ENCODE results near the gene TMEM119.

Gene TMEM119, protein sequence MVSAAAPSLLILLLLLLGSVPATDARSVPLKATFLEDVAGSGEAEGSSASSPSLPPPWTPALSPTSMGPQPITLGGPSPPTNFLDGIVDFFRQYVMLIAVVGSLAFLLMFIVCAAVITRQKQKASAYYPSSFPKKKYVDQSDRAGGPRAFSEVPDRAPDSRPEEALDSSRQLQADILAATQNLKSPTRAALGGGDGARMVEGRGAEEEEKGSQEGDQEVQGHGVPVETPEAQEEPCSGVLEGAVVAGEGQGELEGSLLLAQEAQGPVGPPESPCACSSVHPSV

DNA sequence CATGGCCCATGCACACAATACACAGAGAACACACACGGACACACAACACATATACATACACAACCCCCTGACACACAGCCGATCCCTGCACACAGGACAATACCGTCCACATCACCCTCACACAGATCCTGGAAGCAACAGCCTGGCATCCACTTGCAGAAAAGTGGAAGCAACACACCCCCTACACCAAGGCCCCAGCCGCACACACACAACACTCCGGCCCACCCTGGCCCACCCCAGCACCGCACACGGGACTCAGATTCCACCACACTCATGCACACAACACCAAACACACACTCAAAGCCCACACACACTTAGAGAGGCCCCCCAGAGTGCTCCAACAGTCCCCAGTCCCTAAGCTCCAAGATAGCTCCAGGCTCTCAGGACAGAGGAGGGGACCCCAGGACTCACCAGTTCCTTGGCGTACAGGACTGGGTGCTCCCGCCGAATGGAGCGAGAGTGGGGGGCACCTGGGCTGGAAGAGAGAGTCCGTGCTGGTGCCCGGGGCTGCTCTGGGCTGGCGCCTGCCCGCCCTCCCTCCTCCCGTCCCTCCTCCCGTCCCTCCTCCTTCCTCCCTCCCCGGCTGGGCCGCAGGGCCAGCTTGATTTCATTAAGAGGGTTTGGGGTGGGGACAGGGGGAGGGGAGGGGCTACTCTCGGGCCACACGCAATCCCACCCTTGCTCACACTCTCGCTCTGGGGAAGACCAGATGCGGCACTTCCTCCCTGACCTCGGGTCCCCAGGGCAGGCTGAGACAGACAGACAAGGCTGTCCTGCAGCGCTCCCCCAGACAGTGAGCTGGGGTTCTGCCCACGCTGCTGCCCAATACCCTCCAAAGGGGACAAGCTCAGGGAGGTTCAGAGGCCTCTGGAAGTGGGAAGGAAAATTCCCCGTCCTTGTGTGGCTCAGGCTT lies at the start of gene TMEM119:
TSS of gene TMEM119 (minus strand) at position 526 of the 913 bp plus-strand sequence. CDS start 5,701 bp downstream, outside the sequence.
- DNase-seq, result no peak

DNA sequence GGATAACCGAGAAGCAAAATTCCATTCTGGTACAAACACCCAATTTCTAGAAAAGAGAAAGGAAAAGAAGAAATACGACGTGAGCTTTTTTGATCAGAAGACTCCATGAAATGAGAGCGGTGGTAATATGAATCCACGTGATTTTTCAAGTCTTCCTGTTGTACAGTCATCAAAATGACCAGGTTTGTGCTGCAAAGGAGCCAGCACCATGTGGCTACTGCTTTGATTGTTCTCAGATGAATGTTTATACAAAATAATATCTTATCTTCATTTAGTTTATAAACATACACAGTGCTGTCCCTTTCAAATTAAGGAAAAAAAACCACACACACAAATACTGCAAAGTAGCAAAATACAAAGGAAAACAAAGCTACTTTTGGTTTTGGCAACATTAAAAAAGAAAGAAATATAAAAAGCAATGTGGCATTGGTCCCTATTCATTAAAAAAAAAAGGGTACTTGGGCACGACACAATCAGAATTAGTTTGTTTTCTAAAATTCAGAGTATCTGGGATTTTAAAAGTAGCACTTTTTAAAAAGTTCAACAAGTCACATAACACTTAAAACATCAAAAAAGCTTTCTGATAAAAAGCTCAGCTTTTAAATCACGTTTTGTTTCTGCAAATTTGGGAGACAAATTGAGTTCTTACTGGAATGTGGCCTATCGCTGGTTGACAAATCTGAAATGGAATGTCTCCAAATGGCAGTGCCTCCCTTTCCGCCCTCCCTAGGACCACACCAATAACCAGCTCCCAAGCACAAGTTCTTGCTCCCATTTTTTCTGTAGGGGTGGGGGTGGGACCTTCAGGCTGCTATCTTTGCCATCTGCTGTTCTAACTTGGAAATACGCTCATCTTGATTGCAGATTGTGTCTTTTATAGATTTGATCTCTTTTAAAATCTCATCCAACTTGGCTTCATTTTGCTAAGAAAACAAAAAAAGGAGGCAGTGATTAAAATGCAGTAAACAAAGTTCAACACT lies 49.0 kb upstream of the TMEM119 start:
- no peak for DNase-seq

DNA sequence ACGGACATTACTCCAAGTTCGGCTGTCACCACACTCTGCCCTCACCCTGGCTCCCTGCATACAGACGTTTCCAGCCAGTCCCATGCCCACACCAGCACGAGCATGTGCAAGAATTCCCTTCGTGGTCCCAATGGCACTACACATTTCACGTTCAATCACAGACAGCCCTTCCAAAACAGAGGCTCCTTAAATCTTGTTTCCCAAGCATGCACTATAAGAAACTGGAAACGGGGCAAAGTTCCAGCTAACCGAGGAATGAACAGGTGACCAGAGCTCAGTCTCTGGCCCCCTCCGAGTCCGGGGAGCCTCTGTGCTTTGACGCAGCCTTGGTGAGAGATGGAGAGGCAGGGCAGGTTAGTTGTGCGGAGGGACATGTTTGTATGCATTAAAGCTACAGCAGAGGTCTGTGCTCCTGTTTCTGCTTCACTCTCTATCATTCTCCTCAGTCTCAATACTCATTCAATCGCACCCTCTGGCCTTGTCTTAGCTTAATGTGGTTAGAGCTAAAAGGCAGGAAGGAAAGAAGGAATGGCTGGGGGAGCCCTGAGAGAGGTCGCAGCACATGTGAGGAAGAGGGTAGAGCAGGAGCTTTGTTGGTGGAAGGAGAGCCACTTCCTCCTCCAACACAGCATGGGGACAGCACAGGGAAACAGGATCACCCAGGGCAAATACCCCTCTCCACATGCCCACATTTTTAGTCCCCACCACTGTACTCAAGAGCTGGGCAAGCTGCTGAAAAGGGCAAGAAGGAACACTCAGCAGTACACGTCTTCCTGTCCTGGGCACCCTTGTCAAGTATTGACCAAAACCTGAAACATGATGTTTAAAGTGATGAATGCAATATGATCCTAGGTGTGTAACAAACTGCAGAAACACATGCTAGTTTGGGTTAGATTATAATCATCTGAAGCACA lies 48.1 kb upstream of the TMEM119 start:
- no peak for DNase-seq

DNA sequence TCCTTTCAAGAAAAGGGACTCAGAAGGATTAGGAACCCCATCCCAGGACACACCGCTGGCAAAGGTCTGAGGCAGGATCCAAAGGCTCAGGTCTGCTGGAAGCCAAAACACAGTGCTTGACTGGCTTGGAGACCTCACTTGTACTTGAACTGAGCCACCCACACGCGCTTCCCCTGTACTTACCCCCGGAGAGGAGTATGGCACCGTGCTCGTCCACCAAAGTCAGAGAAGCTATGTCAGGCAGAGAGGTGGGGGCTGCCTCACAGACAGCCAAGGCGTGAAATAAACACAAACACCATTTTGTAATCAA lies 46.9 kb upstream of the TMEM119 start:
- no peak for DNase-seq

DNA sequence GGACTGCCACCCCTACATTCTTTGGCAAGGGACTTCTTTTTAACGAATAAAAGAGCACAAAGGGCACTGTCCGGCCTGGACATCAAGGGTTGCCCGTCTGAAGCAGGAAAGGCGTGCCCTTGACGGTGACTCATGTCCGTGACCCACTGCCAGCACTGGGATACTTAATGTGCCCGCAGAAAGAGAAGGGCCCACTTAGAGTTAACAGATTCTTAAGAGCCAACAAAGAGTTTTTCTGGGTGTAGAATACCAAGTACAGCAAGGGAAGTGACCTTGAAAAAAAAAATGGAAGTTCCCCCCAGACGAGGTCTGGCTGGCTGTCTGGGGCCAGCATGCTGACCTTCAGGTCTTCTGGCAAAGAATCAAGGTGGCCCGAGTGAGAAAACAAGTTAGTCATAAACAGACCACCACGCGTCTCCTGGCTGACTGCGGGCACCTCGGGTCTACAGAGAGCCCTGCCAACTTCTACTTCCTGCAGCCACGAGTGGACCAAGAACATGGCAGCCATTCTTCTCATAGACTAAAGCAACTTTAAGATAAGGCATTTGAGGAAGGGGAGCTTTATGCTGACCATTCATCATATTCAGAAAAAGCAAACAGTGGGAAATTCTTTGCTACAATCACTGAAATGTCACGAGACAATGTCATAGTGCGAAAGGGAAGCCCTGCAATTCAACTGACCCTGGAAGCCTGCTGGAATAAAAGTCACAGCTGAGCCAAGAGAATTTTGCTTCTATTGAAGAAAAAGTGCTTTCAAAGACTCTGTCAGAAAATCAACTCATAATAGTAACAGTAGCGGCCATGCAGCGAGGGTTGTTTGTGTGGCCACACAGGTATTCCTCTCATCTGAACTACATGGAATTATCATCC lies 46.3 kb upstream of the TMEM119 start:
- no peak for DNase-seq

DNA sequence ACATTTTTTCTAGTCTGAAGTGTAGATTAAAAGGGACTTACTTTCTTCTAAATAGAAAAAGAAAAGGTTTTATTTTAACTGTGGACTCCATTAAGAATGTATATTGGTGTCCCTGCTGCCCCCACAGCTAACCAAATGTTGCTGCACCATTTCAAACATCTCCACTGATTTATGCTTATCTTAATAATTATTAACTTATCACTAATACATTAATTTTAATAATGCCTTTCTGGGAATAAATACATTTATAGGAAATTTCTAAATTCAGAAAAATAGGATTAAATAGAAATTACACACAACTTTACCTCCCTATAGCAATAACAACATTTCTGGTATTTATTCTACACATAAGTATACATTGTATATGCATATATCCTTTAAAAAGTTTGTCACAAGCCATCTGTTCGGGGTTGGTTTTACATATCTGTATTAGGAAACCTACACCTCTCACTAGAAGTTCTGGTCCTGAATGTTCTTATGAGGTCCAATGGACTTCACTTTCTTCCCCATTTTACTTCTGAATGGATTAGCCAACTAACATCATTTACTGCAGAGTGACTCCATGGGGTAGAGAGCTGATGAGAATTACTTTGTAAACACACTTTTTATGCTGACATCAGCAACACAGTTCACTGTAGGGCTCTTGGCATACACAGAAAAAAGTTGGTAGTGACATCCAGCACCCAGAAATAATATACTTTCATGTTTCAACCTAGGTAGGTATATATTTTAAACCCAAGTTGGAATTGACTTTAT lies 45.2 kb upstream of the TMEM119 start:
- DNase-seq, result no peak

DNA sequence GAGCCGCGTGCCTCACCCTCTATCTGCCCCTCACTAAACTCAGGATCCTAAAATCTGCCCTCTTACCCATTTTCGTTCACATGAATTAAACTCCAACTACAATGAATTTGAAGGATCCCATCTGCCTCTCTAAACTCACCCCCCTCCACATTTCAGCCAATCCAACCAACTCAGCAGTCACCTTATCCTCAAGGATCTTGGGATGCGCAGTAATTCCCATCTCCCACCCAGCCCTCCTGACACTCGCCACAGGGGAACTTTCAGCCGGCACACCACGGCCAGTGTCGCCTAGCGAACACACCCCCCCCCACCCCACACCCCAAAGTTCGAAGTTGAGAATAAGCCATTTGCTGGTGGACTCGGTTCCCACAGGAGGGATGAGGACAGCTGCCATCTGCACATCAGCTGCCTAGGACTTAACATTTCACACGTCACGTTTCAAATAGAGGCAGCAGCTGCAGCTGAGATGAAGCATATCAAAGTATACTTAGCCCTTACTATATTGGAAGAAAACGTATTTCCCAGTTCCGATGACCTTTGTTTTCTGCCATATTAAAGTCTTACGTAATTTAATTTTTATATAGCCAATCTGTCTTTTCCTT lies 44.5 kb upstream of the TMEM119 start:
- DNase-seq, result no peak

DNA sequence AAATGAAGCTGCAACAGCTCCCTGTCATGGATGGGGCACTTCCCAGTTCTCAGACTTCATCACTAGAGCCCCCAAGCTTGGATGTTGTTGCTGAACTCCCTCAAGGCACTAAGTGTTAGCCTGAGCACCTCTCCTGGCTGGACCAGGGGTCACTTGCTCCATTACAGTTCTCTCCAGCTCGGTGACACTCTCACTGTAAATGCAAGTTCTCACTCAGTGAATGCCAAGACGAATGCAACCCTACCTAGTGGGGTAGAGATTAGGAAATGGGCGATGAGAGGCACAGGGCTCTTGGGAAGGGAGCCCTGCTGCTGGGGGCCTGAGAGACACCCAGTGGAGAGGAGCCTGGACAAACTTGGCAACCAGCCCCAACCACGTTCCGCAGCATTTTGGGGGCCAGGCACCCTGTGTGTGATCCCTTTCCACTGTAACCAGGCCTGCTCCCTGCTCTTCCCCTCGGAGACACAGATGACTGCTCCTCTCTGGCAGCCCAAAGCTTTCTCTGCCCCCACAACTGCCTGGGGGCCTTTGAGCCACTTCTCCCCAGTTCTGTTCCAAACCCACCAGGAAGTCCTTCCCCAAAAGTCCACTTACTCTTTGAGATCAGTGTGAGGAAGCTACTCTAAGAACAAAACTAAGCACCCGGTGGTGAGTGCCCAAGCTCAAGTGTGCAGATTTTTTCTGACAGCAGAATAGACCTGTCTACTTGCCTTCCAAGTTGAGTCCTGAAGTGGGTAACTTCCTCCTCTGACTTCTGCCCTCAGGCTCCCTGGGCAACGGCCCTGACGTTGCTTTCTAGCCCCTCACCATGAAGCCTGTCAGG lies 43.8 kb upstream of the TMEM119 start:
- no peak for DNase-seq

DNA sequence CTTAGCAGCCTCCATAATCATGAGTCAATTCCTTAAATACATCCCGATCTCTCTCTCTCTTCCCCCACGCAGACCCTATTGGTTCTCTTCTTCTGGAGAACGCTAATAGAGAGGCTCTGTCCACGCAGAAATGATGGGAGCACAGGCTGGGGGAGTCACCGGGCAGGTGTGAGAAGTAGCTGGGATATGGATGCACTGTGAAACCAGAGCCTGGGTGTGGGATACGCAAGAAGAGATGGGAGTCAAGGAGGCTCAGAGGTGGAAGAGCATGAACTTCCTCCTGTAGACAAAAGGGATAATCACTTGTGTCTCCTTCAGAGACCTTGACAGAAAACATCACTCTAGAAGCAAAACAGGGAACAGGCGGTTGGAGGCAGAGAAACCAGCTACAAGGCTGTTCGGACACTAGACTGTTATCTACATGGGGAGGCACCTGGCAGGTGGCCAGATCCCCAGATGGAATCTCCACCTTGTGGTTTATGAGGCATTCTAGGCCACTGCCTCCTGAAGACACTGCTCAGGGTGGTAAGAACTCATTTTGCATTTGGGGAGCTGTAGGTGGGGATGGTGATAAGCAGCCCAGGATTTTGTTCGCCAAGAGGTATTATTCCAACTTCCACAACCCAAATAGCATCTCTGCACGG lies 43.0 kb upstream of the TMEM119 start:
- DNase-seq, result no peak

DNA sequence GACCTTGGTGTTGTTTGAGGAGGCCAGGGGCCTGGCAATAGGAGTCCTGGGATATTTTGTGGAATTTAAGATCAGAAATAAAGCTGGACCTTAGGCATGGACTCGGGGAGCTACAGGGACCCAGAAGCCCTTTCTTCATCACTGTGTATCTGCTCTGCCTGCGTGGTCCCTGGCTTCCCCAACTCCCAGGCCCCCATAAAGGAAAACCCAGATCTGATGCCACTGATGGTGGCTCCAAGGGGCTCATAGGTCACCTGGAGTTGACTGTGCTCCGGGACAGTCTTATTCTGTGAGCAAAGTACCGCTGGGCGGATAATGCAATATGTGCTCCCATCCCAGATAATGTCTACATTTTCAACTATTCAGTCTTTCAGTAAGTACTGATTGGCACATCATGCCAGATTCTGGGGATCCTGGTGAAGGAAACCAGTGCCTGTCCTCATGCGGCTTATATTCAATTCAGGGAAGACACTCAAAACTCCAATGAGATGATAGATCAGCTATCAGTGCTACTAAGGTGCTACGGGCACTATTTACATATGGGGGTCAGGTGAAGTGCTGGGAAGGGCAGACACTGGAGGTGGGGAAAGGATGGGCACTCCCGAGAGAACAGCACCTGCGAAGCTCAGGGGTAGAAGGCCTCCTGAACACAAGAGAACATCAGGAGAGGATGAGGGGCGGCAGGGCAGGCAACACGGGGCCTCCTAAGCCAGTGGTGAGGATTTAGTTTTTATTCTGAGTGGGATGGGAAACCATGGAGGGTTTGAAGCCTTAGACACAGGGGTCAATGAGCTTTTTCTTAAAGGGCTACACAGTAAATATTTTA lies 41.3 kb upstream of the TMEM119 start:
- DNase-seq, result no peak

DNA sequence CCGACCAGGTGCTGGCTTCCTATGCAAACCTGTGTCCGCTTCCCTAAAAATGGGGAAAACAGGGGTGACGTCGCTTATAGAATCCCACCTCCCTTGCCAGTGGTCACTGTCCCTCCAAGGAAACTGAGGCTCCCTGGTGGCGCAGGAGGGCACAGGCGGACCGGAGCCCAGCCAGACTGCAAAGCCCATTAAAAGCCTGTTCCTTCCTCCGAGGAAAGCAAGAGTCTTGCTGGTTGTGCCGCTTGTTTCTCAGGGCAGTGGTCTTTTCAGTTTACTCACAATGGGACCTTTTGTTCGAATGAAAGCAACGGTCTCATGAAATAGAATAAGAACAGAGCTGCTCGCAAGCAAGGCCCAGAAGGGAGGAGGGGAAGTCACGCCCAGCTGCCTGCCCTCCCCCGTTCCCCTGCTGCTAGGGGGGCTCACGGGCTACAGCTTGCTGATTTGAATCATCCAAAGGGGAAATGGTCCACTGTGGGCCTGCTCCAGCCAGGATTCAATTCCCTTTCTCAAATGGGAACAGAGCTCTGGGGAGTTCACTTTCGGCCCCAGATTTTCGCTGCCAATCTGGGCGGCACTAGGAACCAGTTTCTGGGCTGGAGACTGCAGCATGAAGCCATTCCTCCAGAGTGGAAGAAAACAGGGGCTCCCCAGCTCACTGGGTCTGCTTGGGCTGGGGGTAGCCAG lies 40.4 kb upstream of the TMEM119 start:
- no peak for DNase-seq

DNA sequence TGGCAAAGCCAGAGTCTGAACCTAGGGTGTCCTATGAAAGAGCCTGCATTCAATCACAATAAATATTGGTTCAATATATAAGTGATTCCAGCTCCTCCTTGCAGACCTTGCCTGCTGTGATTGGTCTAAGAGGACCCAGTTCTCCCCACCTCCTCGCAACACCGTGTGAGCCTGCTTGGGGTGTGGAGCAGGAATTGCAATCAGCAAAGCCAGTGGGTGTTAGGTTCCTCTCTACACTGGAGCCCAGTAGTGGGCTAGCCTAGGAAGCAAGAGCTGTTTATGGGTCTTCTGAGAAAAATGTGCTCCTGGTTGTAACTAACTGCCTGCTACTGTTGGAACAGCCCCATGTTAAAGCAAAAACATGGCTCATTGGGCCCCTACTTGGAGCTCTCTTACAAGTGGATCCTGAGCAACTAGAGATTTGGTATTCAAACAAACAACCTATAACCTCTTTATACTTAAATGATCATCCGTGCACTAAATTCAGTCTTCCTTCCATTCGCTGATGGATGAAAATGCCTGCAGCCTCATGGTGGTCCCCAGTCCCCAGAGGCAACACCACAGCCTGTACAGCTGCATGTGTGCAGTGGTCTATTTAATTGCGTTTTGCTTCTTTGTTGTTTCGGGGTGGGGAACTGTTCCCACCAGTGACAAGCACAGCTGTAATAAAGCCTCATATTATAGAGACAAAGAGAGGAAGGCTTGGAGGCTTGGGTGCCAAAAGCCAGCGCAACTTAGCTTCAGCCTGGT lies 39.5 kb upstream of the TMEM119 start:
- DNase-seq, result no peak

DNA sequence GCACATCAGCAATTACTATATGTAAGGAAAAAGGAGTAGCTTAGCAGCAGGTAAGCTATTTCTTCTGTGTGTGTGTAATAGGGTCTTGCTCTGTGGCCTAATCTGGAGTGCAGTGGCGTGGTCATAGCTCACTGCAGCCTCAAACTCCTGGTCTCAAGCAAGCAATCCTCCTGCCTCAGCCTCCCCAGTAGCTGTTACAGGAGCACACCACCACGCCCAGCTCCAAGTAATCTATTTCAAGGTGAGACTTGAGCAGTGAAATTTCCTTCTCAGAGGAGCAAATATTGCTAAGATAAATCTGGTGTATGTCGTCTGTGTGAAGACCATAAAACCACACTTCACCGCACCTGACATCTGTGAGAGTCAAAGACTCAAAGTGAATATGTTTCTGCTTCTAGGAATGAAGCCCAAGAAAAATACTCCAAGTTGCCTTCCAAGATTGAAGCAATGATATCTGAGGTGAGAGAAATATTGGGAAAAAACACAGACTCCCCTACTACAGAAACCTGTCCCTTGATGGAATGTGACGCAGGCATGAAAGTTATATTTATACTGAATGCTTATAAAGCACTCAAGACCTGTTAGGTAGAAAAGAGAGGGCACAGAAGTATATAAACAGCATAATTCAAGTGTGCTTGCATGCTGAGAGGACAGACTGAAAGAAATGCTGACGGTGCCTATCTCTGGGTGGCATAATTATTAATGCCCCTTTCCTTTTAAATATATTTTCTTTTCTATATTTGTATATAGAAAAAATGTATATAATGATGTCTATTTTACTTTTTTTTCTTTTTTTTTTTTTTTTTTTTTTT lies 38.3 kb upstream of the TMEM119 start:
- DNase-seq, result no peak

DNA sequence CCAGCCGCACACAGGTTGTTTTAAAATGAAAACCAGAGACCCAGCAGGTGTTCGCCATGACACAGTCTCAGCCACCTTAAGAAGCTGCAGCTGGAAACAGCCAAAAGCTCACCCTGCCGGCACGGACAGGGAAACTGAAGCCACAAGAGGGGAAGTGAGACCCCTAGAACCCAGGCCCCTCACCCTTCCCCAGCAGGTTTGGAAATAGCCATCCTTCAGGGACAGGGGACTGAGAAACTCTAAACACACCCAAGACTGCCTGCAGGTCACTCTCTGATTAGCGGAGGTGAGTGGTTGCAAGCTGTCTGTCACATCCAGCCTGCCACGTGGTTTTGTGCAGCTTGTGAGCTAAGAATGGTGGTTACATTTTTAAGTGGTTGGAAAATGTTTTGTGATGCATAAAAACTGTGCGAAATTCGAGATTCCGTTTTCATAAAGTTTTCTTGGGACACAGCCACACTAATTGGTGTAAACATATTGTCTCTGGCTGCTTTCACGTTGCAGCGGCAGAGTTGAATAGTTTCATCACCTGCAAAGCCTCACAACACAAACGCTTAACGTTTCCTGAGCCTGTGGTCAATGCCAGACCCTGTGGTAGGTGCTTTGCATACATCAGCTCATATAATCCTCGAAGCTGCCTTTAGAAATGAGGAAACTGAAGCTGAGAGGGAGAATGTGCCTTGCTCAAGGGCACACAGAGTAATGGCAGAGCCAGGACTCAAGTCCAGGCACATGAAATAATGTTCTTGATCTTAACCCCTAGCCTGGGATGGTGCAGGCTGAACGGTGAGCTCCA lies 37.5 kb upstream of the TMEM119 start:
- DNase-seq, result no peak
